Umbilical cord (tissue), 2 donors: ENCODE measurements around the gene LGR6. TPM values are rescaled to one million over a fixed set of nuclear protein-coding genes. Genes with fewer than 3 reads are reported as not detected.
A peak's percentile ranks its signal among the peaks of the same experiment; 100 is the strongest.

ENCODE experiments used
- DNase-seq: peaks from one replicate; pipeline ENCODE4 v3.0.0-alpha.2; 2015; ENCODE audit warnings: low spot score
- total RNA-seq: library from RNA; depleted of rRNA; stranded (reverse); fragments of >200 nt; gene quantifications from one replicate; pipeline ENCODE4 v1.2.3, GENCODE V29; 2014; ENCODE audit warnings: low replicate concordance; ENCODE audit not compliant: insufficient read depth

The LGR6 gene
- total RNA-seq, 1 donor from 2014 or later: 0.24 TPM

DNA sequence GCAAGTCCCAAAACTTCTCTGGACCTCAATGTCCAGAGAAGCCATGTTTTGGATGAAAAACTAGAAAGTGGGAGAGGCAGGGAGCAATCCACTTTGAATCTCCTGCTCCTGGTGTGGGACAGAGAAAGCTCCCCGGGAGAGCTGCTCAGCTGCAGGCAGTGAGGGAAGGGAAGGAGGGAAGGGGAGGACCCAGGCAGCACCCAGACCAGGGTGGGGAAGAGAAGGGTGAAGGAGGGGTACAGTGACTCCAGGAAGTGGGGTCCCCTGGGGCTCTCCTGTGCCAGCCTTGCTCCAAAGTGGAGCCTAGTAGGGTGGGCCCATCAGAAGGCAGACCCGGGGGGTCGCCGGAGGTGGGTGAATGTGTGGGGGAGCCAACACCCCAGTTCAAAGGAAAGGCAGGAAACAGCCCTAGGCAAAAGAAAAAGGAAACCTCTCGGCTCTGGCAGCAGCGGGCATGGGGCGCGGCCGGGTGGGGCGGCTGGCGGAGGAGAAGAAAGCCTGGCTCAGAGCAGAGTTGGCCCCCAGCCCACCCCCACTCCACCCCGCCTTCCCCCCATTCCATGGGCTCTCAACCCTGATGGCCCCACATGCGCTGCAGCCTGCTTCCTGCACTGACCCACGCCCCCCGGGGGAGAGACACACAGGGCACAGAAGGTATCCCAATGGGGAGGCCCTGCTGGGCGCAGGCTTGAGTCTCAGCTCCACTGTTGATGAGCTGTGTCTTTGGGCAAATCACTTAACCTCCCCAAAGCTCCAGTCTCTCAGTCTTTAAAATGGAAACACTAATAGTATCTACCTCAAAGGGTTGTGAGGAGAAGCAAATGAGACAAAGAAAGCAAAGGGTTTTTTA is 5.7 kb downstream of the LGR6 start:
- DNase-seq: no peak

DNA sequence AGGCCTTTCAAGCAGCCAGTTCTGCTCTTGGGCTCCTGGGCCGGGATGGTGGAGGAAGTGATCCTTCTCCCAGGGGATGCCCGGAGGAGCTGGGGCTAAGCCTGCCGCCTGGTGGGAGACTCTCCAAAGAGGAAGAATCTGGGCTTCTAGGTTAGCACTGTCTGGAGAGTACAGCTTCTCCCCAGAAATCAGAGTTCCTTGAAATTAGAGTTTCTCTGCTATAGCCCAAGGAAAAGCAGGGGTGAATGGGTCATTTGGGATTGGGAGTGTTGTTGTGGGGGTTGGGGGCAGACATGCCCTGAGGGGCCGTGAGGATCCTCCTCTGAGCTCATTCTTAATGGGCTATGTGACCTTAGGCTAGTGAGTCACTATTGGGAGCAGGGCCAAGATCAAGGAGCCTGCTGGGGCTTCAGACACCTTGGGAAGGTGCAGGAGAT is 6.5 kb downstream of the LGR6 start:
- DNase-seq: no peak

DNA sequence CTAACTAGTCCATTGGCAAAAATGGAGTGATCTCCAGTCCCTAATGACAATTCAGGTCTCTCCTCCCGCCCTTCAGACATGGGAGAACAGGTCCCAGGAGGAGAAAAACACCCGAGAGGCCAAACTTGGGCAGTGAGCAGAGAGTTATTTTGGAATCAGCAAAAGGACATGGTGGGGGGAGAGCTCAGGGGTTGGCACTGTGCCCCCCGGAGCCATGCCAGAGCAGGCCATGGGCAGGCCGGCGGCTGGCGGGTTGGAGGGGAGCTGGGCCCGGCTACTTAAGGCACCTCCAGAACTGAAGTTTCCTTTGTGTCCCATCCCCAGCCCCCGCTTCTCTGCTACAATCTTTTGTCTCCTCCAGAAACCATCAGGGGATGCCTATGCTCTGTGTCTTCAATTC is 7.1 kb downstream of the LGR6 start:
- DNase-seq: no peak

DNA sequence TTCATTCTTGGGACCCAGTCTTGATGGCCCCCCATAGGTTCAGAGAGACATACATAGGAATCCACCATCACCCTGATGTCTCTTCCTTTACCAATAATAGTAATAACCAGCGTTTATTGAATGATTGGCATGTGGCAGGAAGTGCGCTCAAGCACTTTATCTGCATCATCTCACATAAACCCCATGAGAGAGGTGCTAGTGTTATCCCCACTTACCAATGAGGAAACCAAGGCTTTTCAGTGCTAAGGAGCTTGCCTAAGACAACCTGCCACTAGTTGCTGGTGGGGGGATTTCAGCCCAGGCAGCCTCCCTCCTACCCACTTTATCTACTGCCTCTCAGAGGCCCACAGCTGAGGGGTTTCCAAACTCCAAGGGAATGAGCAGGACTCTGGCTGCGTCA is 7.7 kb downstream of the LGR6 start:
- DNase-seq: no peak

DNA sequence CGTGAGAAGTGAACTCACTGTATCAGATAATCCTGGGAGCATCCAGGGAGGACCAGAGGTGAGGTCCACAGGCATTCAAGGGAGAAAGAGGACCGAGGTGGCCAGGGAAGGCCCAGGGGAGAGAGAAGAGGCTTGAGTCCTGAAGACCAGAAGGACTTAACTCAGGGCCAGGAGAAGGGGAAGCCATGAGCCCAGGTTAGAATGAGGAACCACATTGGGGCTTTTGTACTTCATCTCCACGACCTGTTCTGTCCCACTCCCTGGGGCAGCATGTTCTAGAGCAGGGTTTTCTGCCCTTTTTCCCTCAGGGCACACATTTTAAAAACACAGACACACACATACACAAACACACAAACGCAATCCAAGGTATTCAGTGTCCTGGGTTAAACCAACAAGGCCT is 8.4 kb downstream of the LGR6 start:
- no peak for DNase-seq

DNA sequence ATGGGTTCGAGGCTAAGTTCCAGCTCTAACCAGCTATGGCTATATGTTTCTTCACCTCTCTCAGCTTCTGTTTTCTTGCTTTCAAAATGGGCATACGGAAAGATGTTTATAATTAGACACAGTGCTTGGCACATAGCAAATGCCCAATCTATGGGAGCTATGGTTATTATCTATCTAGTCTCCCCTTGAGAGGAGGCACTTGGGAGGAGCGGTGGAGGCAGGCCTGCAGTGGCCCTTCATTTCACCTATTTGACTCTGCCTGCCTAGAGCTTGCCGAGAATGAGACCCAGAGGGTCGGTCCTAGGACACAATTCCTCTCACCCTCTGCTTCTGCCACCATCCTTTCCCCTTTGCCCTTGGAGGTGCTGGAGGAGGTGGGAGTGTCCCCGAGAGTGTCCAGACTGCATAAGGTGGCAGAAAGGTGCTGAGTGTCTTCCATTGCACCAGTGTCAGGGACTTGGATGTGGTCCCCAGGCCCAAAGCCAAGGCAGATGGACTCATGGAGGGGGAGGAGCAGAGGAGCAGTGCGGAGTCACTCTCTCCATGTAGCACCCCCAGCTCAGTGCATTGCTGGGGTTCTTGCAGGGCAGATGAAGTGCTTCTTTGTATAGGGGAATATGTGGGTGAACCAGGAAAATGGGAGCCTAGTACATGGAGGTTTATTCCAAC is 9.0 kb downstream of the LGR6 start:
- no peak for DNase-seq

DNA sequence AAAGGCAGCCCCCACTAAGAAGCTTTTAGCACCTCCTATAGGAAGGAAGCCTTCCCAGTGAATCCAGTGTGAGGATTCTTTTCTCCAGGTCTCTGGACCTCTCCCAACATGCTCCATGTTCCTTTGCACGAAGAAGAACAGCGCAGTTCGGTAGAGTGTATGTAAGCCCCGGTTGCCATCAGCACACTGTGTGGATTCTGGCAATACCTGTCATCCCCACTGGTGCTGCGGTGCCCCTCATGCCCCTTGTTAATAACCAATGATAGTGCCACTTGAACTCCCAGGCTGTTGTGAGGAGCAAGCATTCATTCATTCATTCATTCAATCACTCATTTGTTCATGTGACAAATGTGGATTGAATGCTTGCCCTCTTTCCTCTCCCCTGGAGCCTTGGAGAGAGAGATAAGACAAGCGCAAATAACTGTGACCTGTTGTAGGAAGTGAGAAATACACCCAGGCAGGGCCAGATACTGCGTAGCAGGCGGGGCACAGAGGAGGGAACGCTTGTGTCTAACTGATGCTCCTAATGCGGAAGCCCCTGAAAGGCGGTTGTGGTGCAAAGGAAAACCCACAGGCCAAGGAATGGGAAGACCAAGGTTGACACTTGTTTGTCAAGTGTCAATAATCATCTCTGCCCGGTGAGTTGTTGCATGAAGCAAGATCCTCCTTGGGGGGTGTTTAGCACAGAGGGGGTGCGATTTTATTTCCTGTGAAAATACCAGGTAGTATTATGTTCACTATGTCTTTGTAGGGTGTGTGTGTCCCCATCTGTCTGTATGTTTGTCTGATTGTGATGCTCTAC is 9.8 kb downstream of the LGR6 start:
- DNase-seq: no peak

DNA sequence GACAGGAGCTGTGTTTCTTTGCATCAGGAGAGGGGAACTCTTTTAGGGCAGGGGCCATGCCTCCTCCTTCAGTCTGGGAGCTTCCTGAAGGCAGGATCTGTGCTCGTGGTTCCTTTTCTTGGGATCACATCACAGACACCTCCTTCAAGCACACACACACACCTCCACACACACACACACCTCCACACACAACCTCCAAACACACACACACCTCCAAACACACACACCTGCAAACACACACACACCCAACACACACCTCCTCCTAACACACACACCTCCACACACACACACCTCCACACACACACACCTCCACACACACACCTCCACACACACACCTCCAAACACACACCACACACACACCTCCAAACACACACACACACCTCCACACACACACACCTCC is 10.5 kb downstream of the LGR6 start:
- DNase-seq: no peak

DNA sequence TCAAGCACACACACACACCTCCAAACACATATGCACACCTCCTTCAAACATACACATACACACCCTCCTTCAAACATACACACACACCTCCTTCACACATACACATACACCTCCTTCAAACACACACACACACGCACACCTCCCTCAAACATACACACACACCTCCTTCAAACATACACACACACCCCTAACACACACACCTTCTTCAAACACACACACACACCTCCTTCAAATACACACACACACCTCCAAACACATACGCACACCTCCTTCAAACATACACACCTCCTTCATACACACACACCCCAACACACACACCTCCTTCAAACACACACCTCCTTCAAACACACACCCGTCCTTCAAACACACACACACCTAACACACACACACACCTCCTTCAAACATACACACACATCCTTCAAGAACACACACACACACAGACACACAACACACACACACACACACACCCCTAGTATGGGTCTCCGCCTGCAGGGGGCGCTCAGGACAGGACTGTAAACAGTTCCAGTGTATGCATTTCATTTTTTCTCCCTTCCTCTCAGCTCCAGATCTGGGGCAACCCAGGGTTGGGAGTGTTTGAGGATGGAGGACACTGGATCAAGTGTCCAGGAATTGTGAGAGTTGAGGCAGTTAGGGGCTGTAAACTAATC is 12.1 kb downstream of the LGR6 start:
- no peak for DNase-seq

DNA sequence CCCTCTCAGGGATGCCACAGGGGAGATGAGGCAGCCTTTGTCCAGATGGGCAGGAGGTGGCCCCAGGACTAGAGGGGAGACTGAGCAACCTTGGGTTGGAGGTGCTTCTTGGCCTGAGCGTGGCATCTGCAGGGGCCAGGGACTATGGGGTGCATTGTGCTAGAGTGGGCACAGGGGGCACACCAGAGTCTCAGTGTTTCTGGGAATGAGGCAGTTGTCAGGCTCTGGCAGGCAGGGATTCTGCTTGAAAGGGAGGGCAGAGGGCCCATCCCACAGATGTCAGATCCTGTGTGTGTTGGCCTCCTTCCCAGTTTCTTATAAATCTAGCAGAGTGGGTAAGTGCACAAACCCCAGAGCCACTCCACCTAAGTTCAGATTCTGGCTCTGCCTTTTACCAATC is 13.7 kb downstream of the LGR6 start:
- peak; percentile 94 for DNase-seq

DNA sequence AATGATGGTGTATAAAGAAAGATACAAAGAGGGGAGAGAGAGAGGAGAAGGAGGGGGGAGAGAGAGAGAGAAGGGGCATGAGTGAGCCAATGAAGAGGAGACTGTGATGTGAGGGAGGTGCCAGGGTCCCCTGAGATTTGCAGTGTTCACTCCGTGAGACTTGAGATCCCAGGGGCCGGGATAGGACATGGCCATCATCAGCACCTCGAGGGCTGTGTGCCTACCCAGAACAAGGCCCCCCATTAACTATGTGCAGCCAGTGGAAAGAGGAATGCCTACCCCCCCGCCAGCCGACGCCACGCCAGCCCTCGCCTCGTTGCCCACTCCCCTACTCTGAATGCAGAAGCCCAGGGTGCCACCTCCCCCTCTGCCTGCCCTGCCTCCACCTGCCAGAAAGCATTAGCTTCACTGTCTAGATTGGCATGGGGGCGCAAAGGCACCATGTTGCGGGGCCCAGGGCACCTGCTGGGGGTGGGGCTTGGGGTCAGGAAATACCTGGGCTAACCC is 14.8 kb downstream of the LGR6 start:
- no peak for DNase-seq

DNA sequence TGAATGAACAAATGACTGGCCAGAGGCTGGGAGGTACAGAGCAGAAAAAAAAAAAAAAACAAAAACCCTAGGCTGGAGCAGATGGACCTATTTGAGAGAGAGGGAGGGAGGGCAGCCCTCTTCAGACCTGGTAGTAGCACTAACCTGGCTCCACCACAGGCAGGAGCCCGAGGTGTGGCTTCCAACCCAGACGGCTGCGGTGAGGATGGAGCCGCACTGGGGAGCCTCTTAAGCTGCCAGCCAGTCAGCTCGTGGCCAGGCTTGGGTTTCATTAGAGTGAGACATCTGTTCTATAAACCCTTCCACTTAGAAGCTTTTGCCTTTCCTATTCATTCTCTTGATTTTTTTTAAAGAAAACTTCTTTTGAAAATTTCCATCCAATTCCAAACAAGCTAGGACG is 16.8 kb downstream of the LGR6 start:
- DNase-seq: peak; percentile 82

DNA sequence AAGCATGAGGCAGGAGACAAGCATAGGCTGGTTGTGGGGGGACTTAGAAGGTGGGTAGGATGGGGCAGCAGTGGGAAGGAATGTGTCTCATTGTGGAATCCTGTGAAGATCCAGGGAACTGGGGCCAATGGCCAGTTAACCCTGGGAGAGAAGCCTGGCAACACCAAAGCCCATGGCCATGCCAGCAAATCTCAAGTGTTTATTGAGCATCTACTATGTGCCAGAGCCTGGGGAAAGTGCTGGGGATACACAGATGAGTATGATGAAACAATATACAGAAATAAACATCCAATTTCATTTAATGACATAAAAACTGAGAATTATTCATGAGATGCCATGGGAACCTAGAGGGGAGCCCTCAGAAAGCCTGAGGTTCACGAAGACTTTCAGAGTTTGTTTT is 17.4 kb downstream of the LGR6 start:
- no peak for DNase-seq

DNA sequence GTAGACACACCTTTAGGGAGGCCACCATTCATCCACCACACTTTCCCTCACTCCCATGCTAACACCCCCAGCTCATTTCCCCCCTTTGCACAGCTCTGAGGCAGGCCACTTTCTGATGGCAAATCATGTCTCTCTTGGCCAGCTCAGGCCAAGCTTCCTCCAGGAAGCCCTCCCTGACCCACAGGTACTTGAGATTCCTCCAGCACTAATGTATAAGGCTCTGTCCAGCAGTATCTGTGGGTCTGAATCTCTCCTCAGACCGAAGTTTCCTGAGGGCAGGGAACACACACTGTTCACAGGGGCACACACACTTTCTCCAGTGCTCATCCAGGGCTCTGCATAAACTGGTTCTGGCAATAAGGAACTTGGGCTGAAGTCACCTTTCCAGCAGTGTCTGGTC is 19.2 kb downstream of the LGR6 start:
- no peak for DNase-seq

DNA sequence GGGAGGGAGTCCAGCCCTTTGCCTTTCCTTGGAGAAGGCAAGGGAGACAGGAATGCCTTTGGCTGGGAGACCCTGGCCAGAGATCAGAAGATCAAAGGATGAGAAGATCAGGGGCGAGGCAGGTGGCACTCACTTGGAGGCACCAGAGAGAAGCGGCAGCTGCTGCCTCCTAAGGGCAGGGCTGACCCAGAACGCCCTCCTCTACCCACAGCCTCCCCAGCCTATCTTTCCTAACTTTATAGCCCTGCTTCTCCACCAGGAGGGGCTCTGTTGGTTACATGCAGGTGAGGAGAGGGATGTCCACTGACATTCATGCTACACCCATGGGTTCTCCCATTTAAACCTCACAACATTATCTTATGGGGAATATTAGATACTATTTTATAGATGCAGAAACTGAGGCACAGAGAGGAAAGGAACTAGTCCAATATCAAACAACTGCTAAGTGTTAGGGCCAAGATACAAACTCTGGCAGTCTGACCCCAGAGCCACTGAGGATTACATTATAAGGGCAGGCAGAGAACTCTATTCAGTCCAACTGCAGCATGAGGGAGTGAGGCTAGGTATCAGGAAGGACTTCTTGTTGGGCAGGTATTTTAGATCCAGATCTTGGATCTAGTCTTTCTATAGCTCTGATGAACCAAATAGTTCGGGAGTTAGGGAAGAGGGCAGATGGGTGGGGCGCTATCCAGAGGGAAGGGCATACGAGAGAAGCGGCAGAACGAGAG is 19.9 kb downstream of the LGR6 start:
- no peak for DNase-seq

DNA sequence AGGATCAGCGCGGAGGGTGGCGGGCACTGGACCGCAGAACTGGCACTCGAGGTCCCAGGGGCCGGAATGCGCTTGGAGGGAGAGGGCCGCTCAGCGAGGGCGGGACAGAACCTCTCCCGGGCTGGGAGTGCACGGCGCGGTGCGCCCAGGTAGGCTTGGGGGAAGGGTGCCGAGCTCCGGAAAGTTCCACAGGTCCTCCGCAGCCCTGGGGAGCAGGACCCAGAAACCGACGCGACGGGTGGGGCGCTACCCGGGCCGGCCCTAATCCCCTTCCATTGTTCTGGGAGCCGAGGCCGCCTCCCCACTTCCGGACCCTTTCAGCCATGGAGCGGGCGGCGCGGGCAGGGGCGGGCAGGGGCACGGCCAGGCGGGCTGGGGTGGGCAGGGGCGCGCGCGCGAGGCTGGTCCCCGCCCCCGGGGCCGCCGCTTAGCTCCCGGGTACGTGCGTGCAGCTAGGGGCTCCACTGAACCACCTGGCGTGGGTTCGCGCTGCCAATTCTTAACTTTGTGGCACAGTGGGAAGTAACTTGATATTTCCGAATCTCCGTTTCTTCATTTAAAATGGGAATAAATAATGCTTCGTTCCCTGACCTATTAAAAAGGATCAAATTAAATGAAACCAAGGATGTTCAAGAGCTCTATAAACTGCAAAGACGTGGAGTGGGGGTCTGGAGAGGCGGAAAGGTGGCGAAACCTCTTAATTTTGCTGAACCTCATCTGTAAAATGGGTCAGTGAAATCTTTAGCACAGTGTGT is 20.7 kb downstream of the LGR6 start:
- no peak for DNase-seq

DNA sequence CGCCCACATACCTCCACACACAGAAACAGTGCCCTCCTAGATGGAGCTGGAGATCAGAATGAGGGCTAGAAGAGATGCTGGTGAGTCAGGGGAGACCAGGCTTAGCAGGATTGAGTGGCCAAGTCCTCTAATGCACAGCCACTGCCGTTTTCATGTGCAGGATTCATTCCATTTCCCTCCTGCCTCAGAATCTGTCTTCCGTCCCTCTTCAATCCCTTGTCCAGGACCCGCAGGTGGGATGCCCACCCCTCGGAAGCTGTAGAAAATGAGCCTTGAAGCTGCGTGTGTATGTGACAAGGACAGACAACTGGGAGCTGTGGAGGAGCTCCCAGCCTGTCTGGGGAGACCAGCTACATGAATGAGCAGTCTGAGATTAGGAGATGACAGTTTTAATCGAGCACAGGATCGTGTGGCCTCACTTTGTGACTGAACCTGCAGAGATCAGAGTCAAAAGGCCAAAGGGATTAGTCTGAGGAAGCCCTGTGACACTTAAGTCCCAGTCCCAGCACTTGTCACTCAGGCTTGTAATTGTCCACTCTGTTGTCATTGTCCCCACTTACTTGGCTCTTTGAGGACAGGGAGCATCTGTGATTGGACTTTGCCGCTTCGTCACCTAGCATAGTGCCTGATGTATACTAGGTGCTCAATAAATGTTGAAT is 22.0 kb downstream of the LGR6 start:
- no peak for DNase-seq

DNA sequence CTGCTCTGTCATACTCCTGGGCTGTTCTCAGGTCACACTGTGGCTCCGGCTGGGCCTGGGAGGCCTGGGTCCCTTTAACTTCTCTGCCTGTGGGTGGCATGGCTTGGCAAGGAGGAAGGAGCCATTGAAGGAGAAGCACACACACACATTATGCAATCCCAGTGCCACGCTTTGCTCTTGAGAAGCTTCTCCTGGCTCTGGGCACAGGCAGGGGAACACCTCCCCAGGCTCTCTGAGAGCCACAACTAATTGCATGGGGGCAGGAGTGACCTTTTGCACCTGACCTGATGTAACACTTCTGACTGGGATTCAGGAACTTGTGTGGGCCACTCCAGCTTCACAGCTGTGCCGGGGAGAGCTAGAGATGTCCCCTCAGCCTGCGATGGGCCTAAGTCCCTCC is 23.1 kb downstream of the LGR6 start:
- DNase-seq: no peak

DNA sequence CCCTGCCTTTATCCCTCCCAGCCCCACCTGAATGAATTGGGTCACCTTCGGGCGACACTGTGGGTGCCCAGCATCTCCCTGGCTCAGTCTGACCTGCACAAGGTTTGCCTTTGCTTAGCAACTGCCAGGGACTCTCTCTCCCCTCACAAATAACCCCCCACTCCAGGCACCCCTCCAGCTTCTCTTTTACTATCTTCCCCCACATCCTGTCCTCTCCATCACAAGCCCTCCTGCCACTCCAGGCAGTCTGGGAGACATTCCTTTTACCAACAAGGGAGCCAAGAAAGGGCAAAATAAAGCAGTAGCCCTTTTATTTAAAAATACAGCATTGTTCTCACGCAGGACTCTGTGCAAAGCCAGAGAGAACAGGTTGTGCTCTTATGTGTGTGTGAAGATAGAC is 23.9 kb downstream of the LGR6 start:
- DNase-seq: no peak

DNA sequence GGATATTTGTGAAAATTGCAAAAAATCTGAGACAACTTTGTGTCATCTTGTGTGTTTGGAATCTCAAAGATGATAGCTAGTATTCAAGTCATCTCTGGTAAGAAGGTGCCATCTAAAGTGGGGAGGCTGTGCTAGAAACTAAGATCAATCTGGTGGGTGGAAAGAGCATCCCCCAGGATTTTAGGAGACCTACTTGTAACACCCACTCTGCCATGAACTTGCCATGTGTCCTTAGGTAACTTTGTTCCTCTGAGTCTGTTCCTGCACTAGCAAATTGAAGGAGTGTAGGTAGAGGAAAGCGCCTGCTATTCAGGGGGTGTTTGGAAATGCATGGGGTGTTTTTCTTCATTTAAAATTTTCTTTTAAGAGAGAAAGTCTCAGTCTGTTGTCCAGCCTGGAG is 24.4 kb downstream of the LGR6 start:
- no peak for DNase-seq
